ENCODE data around the gene OR4D9.

- TF ChIP-seq CTCF (IDR thresholded peaks at IDR 0.05 in 4 of 5, conservative IDR thresholded peaks at IDR 0.05 in 1 of 5) (no peak), POLR2A (IDR thresholded peaks at IDR 0.05) (peak; percentile 39 to 46)
Observed at GRCh38 chr11:59560702-59561473, 49.5 kb downstream of the OR4D9 start.

Measured in gastrocnemius medialis (tissue), 4 donors.